Nephron (organoid): ENCODE measurements around the gene ADAM11.
"Not testable (repeated sequence)": the region's sequence is repeated elsewhere in the genome, so short reads cannot be mapped to it uniquely, and the experiment has no call there.

Experiments
- H3K27ac Mint-ChIP-seq, 3 experiments: 2 replicates each; pipeline ENCODE4 v1.8.0; 2020; ENCODE audit warnings: mixed read lengths in 3 of 3, mild to moderate bottlenecking in 2 of 3, moderate library complexity in 1 of 3
- H3K27me3 Mint-ChIP-seq: 2 replicates; pipeline ENCODE4 v1.8.0; 2021; ENCODE audit warnings: low read depth, mild to moderate bottlenecking, moderate library complexity, mixed read lengths
- H3K36me3 Mint-ChIP-seq: 2 replicates; pipeline ENCODE4 v1.8.0; 2020; ENCODE audit warnings: low read depth, mixed read lengths
- H3K4me1 Mint-ChIP-seq: 2 replicates; pipeline ENCODE4 v1.8.0; 2020; ENCODE audit warnings: mixed read lengths
- H3K4me3 Mint-ChIP-seq, 3 experiments: 2 replicates each; pipeline ENCODE4 v1.8.0; 2020; ENCODE audit warnings: mild to moderate bottlenecking in 3 of 3, mixed read lengths in 3 of 3, moderate library complexity in 2 of 3
- H3K9me3 Mint-ChIP-seq: 2 replicates; pipeline ENCODE4 v1.8.0; 2020; ENCODE audit warnings: mixed read lengths
- TF ChIP-seq, protein P1 (sequence below), 3 experiments: fragments of 200-600 bp; sonication (generic); IDR thresholded peaks; one replicate each; pipeline ENCODE4 v1.5.0; 2021; ENCODE audit warnings: antibody characterized with exemption in 3 of 3; ENCODE audit not compliant: unreplicated experiment in 3 of 3

ADAM11 gene

DNA sequence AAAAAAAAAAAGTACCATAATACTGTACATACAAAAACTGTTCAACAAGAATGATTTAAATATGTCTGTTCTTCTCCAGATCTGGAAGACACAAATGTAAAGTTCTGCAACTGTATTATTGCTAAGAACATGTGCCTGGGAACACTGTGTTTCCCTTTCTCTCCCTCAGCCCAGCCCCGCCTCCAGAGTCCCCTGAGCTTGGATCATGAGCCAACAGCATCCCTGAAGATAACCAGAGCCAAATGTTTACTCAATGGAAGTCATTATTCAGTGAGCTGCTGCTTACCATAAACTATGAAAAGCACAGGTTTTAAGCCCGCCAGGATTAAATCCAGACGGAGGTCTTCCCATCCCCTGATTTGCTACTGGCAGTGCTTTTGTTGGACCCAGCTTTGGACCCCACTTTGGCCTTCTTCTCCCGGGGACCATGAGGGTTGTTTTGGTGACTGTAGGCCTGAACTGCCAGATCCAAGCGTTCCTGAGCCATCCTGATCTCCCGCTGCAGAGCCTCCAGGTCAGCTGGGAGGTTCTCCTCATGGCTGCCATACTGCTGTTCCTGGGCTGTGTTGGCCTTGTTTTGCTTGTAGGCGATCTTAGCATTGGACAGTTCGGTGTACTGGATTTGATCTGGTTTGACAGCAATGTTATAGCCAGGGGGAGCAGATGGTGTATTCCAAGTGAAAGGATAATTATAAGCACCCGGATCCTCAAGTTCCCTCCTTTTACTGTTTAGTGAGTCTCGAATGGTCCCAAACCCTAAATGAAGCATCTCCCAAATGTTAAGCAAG lies 45.7 kb downstream of the ADAM11 start:
- TF ChIP-seq, protein P1, sequence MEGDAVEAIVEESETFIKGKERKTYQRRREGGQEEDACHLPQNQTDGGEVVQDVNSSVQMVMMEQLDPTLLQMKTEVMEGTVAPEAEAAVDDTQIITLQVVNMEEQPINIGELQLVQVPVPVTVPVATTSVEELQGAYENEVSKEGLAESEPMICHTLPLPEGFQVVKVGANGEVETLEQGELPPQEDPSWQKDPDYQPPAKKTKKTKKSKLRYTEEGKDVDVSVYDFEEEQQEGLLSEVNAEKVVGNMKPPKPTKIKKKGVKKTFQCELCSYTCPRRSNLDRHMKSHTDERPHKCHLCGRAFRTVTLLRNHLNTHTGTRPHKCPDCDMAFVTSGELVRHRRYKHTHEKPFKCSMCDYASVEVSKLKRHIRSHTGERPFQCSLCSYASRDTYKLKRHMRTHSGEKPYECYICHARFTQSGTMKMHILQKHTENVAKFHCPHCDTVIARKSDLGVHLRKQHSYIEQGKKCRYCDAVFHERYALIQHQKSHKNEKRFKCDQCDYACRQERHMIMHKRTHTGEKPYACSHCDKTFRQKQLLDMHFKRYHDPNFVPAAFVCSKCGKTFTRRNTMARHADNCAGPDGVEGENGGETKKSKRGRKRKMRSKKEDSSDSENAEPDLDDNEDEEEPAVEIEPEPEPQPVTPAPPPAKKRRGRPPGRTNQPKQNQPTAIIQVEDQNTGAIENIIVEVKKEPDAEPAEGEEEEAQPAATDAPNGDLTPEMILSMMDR (IDR thresholded peaks at IDR 0.05; ENCODE audit: unreplicated experiment in 3 of 3) = no peak
- H3K4me1 Mint-ChIP-seq = peaks cover 21% of the 10 kb centered on the region
- H3K27me3 Mint-ChIP-seq = no peaks in the 10 kb centered on the region
- no peaks in the 10 kb centered on the region for H3K9me3 Mint-ChIP-seq
- H3K36me3 Mint-ChIP-seq = peaks cover 58% of the 10 kb centered on the region
- no peak overlapping the region for H3K27ac Mint-ChIP-seq
- no peak overlapping the region for H3K4me3 Mint-ChIP-seq

DNA sequence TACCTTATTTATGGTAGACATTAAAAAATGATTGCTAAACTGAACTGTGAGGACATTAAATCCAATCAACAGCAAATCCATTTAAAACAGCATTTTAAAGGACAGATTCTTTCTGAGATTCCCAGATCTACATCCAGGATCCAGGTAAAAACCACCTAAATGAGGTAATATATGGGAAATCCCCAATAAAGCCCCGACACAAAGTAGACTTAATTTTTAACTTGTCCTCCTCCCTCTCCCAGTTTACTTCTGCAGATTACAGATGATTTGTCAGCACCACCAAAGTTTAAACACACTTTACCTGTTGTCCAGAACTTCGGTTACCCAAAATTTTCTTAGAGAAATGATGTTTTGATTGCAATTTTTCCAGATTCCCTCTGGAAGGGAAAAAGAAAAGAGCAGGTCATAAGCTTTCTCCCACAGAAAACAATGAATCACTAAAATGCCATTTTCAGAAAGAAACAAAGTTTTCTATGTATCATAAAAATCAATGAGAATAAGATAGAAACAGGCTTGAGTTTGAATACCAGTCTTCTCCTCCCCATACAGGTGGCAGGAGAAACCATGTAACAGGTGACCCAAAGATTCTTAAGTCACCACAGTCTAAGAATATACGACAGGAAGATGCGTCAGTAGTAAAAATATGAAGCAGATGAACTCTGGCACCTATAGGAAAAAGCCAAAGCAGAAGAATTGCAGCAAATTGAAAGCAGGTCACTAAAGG lies 48.5 kb downstream of the ADAM11 start:
- Mint-ChIP-seq H3K36me3 (peaks cover 50% of the 10 kb centered on the region), H3K4me3 (no peak overlapping the region), H3K27me3 (no peaks in the 10 kb centered on the region), H3K4me1 (peaks cover 21% of the 10 kb centered on the region), H3K9me3 (no peaks in the 10 kb centered on the region), H3K27ac (peak overlapping the region in 1 of 3 experiments; percentile 20)
- TF ChIP-seq, protein P1 (IDR thresholded peaks at IDR 0.05; ENCODE audit: unreplicated experiment in 3 of 3) = no peak

DNA sequence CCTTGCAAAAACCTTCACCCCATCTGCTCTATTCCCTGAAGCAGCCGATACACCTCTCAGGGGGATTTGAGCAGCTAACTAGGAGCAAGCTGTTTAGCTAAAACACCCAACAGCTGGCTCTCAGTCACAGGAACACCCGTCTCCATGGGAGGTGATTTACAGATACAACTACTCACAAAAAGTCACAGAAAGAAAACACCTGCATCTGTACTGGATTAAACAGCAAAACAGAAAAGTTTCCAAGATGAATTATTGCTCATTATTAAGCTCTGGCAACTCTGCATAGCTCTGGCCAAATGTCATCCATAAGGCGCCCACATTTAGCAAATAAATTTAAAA lies 49.0 kb downstream of the ADAM11 start:
- Mint-ChIP-seq H3K4me1 (peaks cover 21% of the 10 kb centered on the region), H3K27ac (peak overlapping the region in 1 of 3 experiments; percentile 20), H3K9me3 (no peaks in the 10 kb centered on the region), H3K4me3 (no peak overlapping the region), H3K27me3 (no peaks in the 10 kb centered on the region), H3K36me3 (peaks cover 45% of the 10 kb centered on the region)
- TF ChIP-seq, protein P1 (IDR thresholded peaks at IDR 0.05; ENCODE audit: unreplicated experiment in 3 of 3) = no peak

DNA sequence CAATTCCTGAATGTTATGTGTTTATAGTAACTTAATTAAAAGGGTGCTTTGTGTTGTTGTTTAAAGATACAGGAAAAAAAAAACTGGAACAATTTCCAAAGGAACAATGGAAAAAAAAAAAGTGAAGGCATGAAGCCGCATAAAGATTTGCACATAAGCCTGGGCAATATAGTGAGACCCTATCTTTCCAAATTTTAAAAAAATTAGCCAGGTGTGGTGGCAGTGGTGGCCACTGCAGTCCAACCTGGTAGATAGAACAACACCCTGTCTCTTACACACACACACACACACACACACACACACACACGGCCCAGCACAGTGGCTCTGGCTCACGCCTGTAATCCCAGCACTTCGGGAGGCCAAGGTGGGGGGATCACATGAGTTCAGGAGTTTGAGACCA lies 49.4 kb downstream of the ADAM11 start:
- Mint-ChIP-seq H3K9me3 (no peaks in the 10 kb centered on the region), H3K27ac (peak overlapping the region in 1 of 3 experiments; percentile 20), H3K36me3 (peaks cover 42% of the 10 kb centered on the region)

DNA sequence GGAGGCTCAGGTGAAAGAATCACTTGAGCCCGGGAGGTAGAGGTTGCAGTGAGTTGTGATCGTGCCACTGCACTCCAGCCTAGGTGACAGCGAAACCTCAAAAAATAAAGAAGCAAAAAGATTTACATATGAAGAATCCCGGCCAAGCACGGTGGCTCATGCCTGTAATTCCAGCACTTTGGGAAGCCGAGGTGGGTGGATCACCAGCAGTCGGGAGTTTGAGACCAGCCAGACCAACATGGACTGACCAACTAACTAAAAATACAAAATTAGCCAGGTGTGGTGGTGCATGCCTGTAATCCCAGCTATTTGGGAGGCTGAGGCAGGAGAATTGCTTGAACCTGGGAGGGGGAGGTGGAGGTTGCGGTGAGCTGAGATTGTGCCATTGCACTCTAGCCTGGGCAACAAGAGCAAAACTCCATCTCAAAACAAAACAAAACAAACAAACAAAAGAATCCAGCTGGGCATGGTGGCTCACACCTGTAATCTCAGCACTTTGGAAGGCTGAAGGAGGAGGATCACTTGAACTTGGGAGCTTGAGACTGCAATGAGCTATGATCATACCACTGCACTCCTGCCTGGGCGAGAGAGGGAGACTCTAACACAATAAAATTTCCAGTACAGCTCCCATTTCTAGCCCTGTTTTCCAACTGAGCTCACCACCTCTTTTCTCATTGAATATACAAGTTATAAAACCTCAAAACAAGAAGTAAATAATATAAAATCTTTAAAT lies 50.0 kb downstream of the ADAM11 start:
- not testable (repeated sequence) for H3K4me3 Mint-ChIP-seq, H3K9me3 Mint-ChIP-seq

More for the DNA sequence above, 49.4 kb downstream of the ADAM11 start:
- TF ChIP-seq, protein P1 (IDR thresholded peaks at IDR 0.05; ENCODE audit: unreplicated experiment in 3 of 3) = no peak
- no peak overlapping the region for H3K4me3 Mint-ChIP-seq
- peaks cover 21% of the 10 kb centered on the region for H3K4me1 Mint-ChIP-seq
- H3K27me3 Mint-ChIP-seq = no peaks in the 10 kb centered on the region

DNA sequence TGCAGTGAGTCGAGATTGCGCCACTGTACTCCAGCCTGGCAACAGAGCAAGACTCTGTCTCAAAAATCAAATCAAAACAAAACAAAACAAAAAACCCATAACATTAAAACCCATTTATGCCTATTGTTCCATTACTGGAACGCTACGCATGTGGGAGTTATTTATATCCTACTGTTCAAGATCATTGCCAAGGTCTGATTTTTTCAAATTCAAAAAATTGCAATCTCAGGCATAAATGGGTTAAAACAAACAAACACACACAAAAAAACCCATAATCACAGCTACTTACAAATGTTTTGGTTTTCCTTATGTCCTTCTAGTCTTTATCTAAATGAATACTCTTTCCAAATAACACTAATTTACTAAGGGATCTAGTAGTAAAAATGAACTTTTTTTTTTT lies 53.5 kb downstream of the ADAM11 start:
- TF ChIP-seq, protein P1 (IDR thresholded peaks at IDR 0.05; ENCODE audit: unreplicated experiment in 3 of 3) = no peak
- H3K27ac Mint-ChIP-seq = no peak overlapping the region
- no peaks in the 10 kb centered on the region for H3K9me3 Mint-ChIP-seq
- no peak overlapping the region for H3K4me3 Mint-ChIP-seq
- H3K4me1 Mint-ChIP-seq = peaks cover 8% of the 10 kb centered on the region
- no peaks in the 10 kb centered on the region for H3K27me3 Mint-ChIP-seq
- H3K36me3 Mint-ChIP-seq = peaks cover 10% of the 10 kb centered on the region

More for the DNA sequence above, 50.0 kb downstream of the ADAM11 start:
- H3K36me3 Mint-ChIP-seq = peaks cover 40% of the 10 kb centered on the region
- peaks cover 21% of the 10 kb centered on the region for H3K4me1 Mint-ChIP-seq
- not testable (repeated sequence) for H3K27ac Mint-ChIP-seq, H3K27me3 Mint-ChIP-seq

DNA sequence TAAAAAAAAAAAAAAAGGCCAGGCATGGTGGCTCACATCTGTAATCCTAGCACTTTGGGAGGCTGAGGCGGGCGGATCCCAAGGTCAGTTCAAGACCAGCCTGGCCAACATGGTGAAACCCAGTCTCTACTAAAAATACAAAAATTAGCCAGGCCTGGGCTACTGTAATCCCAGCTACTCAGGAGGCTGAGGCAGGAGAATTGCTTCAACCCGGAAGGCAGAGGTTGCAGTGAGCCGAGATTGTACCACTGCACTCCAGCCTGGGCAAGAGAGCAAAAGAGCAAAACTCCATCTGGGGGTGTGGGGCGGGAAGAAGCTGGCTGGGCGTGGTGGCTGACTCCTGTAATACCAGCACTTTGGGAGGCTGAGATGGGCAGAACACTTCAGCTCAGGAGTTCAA lies 59.7 kb downstream of the ADAM11 start:
- peaks cover 11% of the 10 kb centered on the region for H3K36me3 Mint-ChIP-seq
- H3K27me3 Mint-ChIP-seq, H3K4me3 Mint-ChIP-seq, H3K4me1 Mint-ChIP-seq, H3K27ac Mint-ChIP-seq, H3K9me3 Mint-ChIP-seq: not testable (repeated sequence)
